Neural cell (in vitro differentiated cells): ENCODE measurements around the gene WNT3A. TPM values are rescaled to one million over a fixed set of nuclear protein-coding genes. Genes with fewer than 3 reads are reported as not detected.

Source experiments
- H2AFZ ChIP-seq: fragments of 200-600, 300-800 bp; sonication (generic), shearing (Covaris generic); 2 replicates; pipeline ENCODE4 v1.6.0; 2014; ENCODE audit warnings: low read depth, mild to moderate bottlenecking, antibody characterized with exemption, low read length, moderate library complexity
- H3F3A ChIP-seq: fragments of 200-600 bp; shearing (Covaris generic); 2 replicates; pipeline ENCODE4 v1.6.1; 2016; ENCODE audit warnings: mild to moderate bottlenecking, moderate library complexity, mixed read lengths, antibody characterized with exemption, low read length; ENCODE audit not compliant: insufficient read depth, poor library complexity, severe bottlenecking
- H3K27ac ChIP-seq: fragments of 200-600, 300-800 bp; sonication (generic), shearing (Covaris generic); 2 replicates; pipeline ENCODE4 v1.5.1; 2014; ENCODE audit warnings: mild to moderate bottlenecking, low read length, moderate library complexity
- H3K27me3 ChIP-seq: fragments of 300-800, 200-600 bp; sonication (generic), shearing (Covaris generic); 2 replicates; pipeline ENCODE4 v1.6.0; 2014; ENCODE audit warnings: mild to moderate bottlenecking, low read depth, low read length, moderate library complexity; ENCODE audit not compliant: insufficient read depth
- H3K36me3 ChIP-seq: fragments of 300-800, 200-600 bp; sonication (generic), shearing (Covaris generic); 2 replicates; pipeline ENCODE4 v1.5.1; 2014; ENCODE audit warnings: mild to moderate bottlenecking, antibody characterized with exemption, low read length, moderate library complexity; ENCODE audit not compliant: insufficient read depth
- H3K4me2 ChIP-seq: fragments of 300-800, 200-600 bp; sonication (generic), shearing (Covaris generic); 2 replicates; pipeline ENCODE4 v1.6.0; 2014; ENCODE audit warnings: mild to moderate bottlenecking, low read length
- H3K4me3 ChIP-seq: fragments of 300-800, 200-600 bp; sonication (generic), shearing (Covaris generic); 2 replicates; pipeline ENCODE4 v1.5.1; 2014; ENCODE audit warnings: mild to moderate bottlenecking, low read length, moderate library complexity
- H3K79me2 ChIP-seq: fragments of 200-600 bp; shearing (Covaris generic); replicated peaks from 2 replicates; pipeline ENCODE4 v1.6.0; 2014; ENCODE audit warnings: mild to moderate bottlenecking, low read length, moderate library complexity; ENCODE audit not compliant: insufficient read depth
- H3K9ac ChIP-seq: fragments of 300-800, 200-600 bp; sonication (generic), shearing (Covaris generic); 2 replicates; pipeline ENCODE4 v1.6.1; 2016; ENCODE audit warnings: mild to moderate bottlenecking, low read length, mixed read lengths
- H3K9me2 ChIP-seq: fragments of 200-600 bp; shearing (Covaris generic); 2 replicates; pipeline ENCODE4 v1.6.1; 2016; ENCODE audit warnings: mild to moderate bottlenecking, low read length, mixed read lengths; ENCODE audit not compliant: insufficient read depth
- H3K9me3 ChIP-seq: fragments of 200-600, 300-800 bp; sonication (generic), shearing (Covaris generic); 2 replicates; pipeline ENCODE4 v1.6.1; 2016; ENCODE audit warnings: mild to moderate bottlenecking, mixed run types, low read length, moderate library complexity, mixed read lengths
- H4K20me1 ChIP-seq: fragments of 200-600 bp; shearing (Covaris generic); 2 replicates; pipeline ENCODE4 v1.6.1; 2016; ENCODE audit warnings: mild to moderate bottlenecking, mixed run types; ENCODE audit not compliant: insufficient read depth
- EP300 ChIP-seq: fragments of 450-650 bp; conservative IDR thresholded peaks from 2 replicates; pipeline ENCODE4 v1.6.1; 2014; ENCODE audit warnings: antibody characterized with exemption, mild to moderate bottlenecking, moderate library complexity; ENCODE audit not compliant: poor library complexity, severe bottlenecking
- POLR2AphosphoS5 ChIP-seq: IDR thresholded peaks from 2 replicates; pipeline ENCODE4 v1.6.1; 2012
- RAD21 ChIP-seq: fragments of 450-650 bp; conservative IDR thresholded peaks from 2 replicates; pipeline ENCODE4 v1.6.1; 2014; ENCODE audit warnings: antibody characterized with exemption, mild to moderate bottlenecking, moderate library complexity
- SMC3 ChIP-seq: fragments of 450-650 bp; conservative IDR thresholded peaks from 2 replicates; pipeline ENCODE4 v1.6.1; 2014; ENCODE audit warnings: antibody characterized with exemption, mild to moderate bottlenecking, moderate library complexity; ENCODE audit not compliant: poor library complexity
- TAF1 ChIP-seq: IDR thresholded peaks from 2 replicates; pipeline ENCODE4 v1.6.1; 2012; ENCODE audit warnings: low read depth
- polyA plus RNA-seq: library from polyadenylated mRNA; depleted of rRNA; stranded (reverse); fragments of >200 nt; gene quantifications from 2 replicates; pipeline ENCODE4 v1.2.3, GENCODE V29; 2014
- TF ChIP-seq, protein P1 (sequence below): IDR thresholded peaks from 2 replicates; pipeline ENCODE4 v1.6.1; 2012; ENCODE audit warnings: borderline replicate concordance
- TF ChIP-seq, protein P2 (sequence below): fragments of 450-650 bp; IDR thresholded peaks from 2 replicates; pipeline ENCODE4 v1.5.1; 2014; ENCODE audit warnings: antibody characterized with exemption, mild to moderate bottlenecking, moderate library complexity; ENCODE audit not compliant: poor library complexity, severe bottlenecking

The WNT3A gene
- polyA plus RNA-seq, 1 donor from 2014 or later, result 0.14 TPM

DNA sequence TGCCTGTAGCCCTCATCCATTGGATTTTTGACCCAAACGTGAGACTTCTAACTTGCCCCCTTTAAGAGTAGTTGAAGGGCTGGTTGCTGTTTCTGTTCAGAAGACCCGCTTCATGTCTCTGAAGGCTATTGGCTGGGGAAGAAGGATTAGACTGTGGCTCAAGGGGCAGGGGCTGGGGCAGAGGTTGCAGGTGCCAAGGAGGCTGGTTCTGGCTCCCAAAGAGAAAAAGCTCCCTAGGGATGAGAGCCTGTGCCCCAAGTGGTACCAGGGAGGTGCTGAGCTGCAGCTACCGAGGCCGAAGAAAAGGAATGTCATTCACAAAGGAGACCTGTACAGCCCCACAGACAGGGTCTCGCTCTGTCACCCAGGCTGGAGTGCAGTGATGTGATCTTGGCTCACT, 5.8 kb downstream of the WNT3A start:
- no peak for TF ChIP-seq POLR2AphosphoS5
- no peak for TF ChIP-seq EP300
- no peak for TF ChIP-seq TAF1
- no peak for TF ChIP-seq SMC3
- TF ChIP-seq, protein P1, sequence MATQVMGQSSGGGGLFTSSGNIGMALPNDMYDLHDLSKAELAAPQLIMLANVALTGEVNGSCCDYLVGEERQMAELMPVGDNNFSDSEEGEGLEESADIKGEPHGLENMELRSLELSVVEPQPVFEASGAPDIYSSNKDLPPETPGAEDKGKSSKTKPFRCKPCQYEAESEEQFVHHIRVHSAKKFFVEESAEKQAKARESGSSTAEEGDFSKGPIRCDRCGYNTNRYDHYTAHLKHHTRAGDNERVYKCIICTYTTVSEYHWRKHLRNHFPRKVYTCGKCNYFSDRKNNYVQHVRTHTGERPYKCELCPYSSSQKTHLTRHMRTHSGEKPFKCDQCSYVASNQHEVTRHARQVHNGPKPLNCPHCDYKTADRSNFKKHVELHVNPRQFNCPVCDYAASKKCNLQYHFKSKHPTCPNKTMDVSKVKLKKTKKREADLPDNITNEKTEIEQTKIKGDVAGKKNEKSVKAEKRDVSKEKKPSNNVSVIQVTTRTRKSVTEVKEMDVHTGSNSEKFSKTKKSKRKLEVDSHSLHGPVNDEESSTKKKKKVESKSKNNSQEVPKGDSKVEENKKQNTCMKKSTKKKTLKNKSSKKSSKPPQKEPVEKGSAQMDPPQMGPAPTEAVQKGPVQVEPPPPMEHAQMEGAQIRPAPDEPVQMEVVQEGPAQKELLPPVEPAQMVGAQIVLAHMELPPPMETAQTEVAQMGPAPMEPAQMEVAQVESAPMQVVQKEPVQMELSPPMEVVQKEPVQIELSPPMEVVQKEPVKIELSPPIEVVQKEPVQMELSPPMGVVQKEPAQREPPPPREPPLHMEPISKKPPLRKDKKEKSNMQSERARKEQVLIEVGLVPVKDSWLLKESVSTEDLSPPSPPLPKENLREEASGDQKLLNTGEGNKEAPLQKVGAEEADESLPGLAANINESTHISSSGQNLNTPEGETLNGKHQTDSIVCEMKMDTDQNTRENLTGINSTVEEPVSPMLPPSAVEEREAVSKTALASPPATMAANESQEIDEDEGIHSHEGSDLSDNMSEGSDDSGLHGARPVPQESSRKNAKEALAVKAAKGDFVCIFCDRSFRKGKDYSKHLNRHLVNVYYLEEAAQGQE, result no peak
- TF ChIP-seq, protein P2, sequence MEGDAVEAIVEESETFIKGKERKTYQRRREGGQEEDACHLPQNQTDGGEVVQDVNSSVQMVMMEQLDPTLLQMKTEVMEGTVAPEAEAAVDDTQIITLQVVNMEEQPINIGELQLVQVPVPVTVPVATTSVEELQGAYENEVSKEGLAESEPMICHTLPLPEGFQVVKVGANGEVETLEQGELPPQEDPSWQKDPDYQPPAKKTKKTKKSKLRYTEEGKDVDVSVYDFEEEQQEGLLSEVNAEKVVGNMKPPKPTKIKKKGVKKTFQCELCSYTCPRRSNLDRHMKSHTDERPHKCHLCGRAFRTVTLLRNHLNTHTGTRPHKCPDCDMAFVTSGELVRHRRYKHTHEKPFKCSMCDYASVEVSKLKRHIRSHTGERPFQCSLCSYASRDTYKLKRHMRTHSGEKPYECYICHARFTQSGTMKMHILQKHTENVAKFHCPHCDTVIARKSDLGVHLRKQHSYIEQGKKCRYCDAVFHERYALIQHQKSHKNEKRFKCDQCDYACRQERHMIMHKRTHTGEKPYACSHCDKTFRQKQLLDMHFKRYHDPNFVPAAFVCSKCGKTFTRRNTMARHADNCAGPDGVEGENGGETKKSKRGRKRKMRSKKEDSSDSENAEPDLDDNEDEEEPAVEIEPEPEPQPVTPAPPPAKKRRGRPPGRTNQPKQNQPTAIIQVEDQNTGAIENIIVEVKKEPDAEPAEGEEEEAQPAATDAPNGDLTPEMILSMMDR, result no peak
- no peak for TF ChIP-seq RAD21
- Histone ChIP-seq H3K79me2 (no peaks in the 10 kb centered on the region), H3K27me3 (peaks cover 35% of the 10 kb centered on the region), H2AFZ (no peak overlapping the region), H3K9me2 (no peaks in the 10 kb centered on the region), H3K9me3 (no peaks in the 10 kb centered on the region), H3K4me2 (no peak overlapping the region), H3K27ac (no peak overlapping the region), H4K20me1 (no peaks in the 10 kb centered on the region), H3K4me3 (no peak overlapping the region), H3F3A (no peaks in the 10 kb centered on the region), H3K9ac (no peak overlapping the region), H3K36me3 (no peaks in the 10 kb centered on the region)

DNA sequence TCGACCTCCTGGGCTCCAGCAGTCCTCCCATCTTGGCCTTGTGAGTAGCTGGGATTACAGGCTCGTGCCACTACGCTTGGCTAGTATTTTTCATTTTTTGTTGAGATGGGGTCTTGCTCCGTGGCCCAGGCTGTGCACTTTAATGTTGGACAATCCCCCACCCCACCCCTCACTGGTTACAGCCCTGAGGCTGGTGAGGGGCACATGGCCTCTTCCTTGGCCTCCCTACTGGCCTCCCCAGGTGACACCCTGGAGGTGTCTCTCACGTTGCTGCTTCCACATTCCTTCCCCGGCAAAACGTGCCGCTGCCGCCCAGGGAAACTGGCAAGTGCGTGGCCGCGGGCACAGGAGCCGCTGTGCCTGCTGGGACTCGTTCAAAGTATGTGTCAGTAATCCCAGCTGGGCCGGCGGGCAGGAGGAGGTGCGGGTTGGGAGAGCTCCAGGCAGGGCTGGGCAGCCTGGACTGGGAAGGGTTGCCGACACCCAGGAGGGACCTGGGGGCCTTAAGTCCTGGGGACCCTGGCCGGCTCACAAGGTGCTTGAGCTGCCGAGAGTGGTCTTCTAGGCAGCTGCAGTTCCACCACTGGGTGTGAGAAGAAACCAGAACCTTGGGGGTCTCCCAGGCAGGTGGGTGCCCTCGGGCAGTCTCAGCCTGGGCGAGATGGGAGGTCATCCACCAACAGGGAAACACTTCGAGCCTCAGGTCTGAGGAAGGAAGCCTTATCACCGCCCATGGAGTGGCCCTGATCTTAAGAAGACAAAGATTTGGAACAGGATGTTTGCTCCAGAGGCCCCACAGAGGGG, 6.5 kb downstream of the WNT3A start:
- Histone ChIP-seq H2AFZ (no peak overlapping the region), H3K36me3 (no peaks in the 10 kb centered on the region), H4K20me1 (no peaks in the 10 kb centered on the region), H3K27me3 (peaks cover 27% of the 10 kb centered on the region), H3K9me2 (no peaks in the 10 kb centered on the region), H3K9me3 (no peaks in the 10 kb centered on the region), H3K79me2 (no peaks in the 10 kb centered on the region), H3K27ac (no peak overlapping the region), H3K9ac (no peak overlapping the region), H3F3A (no peaks in the 10 kb centered on the region), H3K4me2 (no peak overlapping the region), H3K4me3 (no peak overlapping the region)
- TF ChIP-seq, protein P1, result no peak
